ENCODE measurements around the gene RNF31. TPM values are rescaled to one million over a fixed set of nuclear protein-coding genes. Genes with fewer than 3 reads are reported as not detected.

Gene RNF31
- total RNA-seq, 1 donor from 2014 or later, result 59.0 TPM

GRCh38 chr14:24155100-24155499 lies 7.8 kb downstream of the RNF31 start:
- H3K27ac Mint-ChIP-seq (ENCODE audit: unreplicated experiment), result peak overlapping the region; percentile 43
- DNase-seq (ENCODE audit: low read depth), result no peak
- H3K36me3 ChIP-seq (ENCODE audit: insufficient read depth, low read length), result peaks cover 45% of the 10 kb centered on the region

GRCh38 chr14:24156840-24157239 lies 9.5 kb downstream of the RNF31 start:
- Histone ChIP-seq H3K36me3 (ENCODE audit: insufficient read depth, low read length) (peaks cover 33% of the 10 kb centered on the region), H3K4me3 (ENCODE audit: insufficient read depth, low read depth, low read length) (no peak overlapping the region), H3K79me2 (ENCODE audit: insufficient read depth, low read length) (peaks cover 7% of the 10 kb centered on the region), H3K27ac (ENCODE audit: low read depth, low read length) (no peak overlapping the region), H3K9ac (ENCODE audit: low read length) (no peak overlapping the region), H3K27me3 (ENCODE audit: insufficient read depth, low read length) (no peaks in the 10 kb centered on the region), H3K4me1 (ENCODE audit: insufficient read depth, low read length) (peaks cover 6% of the 10 kb centered on the region), H2AFZ (ENCODE audit: low read depth, low read length) (no peak overlapping the region), H3K9me3 (ENCODE audit: insufficient read depth, low read depth, low read length) (no peaks in the 10 kb centered on the region), H4K20me1 (ENCODE audit: insufficient read depth, low read length) (peaks cover 11% of the 10 kb centered on the region), H3K4me2 (ENCODE audit: low read length) (no peak overlapping the region)
- H3K9me3 Mint-ChIP-seq (ENCODE audit: unreplicated experiment), result no peaks in the 10 kb centered on the region
- H3K27ac Mint-ChIP-seq (ENCODE audit: unreplicated experiment), result no peak overlapping the region
- TF ChIP-seq, protein P1, sequence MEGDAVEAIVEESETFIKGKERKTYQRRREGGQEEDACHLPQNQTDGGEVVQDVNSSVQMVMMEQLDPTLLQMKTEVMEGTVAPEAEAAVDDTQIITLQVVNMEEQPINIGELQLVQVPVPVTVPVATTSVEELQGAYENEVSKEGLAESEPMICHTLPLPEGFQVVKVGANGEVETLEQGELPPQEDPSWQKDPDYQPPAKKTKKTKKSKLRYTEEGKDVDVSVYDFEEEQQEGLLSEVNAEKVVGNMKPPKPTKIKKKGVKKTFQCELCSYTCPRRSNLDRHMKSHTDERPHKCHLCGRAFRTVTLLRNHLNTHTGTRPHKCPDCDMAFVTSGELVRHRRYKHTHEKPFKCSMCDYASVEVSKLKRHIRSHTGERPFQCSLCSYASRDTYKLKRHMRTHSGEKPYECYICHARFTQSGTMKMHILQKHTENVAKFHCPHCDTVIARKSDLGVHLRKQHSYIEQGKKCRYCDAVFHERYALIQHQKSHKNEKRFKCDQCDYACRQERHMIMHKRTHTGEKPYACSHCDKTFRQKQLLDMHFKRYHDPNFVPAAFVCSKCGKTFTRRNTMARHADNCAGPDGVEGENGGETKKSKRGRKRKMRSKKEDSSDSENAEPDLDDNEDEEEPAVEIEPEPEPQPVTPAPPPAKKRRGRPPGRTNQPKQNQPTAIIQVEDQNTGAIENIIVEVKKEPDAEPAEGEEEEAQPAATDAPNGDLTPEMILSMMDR (IDR thresholded peaks at IDR 0.05; ENCODE audit: insufficient read depth, low read depth, low read length), result no peak
- TF ChIP-seq EZH2 (IDR thresholded peaks at IDR 0.05; ENCODE audit: insufficient read depth, low read length), result no peak
- H3K4me3 Mint-ChIP-seq (ENCODE audit: unreplicated experiment), result no peak overlapping the region
- FAIRE-seq (no peak), DNase-seq (ENCODE audit: low read depth) (no peak)
- H3K36me3 Mint-ChIP-seq (ENCODE audit: low read depth, unreplicated experiment), result peaks cover 29% of the 10 kb centered on the region
- no peaks in the 10 kb centered on the region for H3K27me3 Mint-ChIP-seq (ENCODE audit: low read depth, unreplicated experiment)
- H3K4me1 Mint-ChIP-seq (ENCODE audit: low read depth, unreplicated experiment), result peaks cover 5% of the 10 kb centered on the region

More at GRCh38 chr14:24155100-24155499, 7.8 kb downstream of the RNF31 start:
- no peaks in the 10 kb centered on the region for H3K27me3 Mint-ChIP-seq (ENCODE audit: low read depth, unreplicated experiment)
- TF ChIP-seq, protein P1 (IDR thresholded peaks at IDR 0.05; ENCODE audit: insufficient read depth, low read depth, low read length), result no peak
- no peak for TF ChIP-seq EZH2 (IDR thresholded peaks at IDR 0.05; ENCODE audit: insufficient read depth, low read length)
- H3K4me2 ChIP-seq (ENCODE audit: low read length), result no peak overlapping the region
- no peaks in the 10 kb centered on the region for H3K4me1 ChIP-seq (ENCODE audit: insufficient read depth, low read length)
- H3K79me2 ChIP-seq (ENCODE audit: insufficient read depth, low read length), result peaks cover 6% of the 10 kb centered on the region
- H3K9me3 ChIP-seq (ENCODE audit: insufficient read depth, low read depth, low read length), result no peaks in the 10 kb centered on the region
- H3K9ac ChIP-seq (ENCODE audit: low read length), result no peak overlapping the region
- peaks cover 23% of the 10 kb centered on the region for H3K36me3 Mint-ChIP-seq (ENCODE audit: low read depth, unreplicated experiment)
- no peaks in the 10 kb centered on the region for H3K27me3 ChIP-seq (ENCODE audit: insufficient read depth, low read length)
- peaks cover 17% of the 10 kb centered on the region for H4K20me1 ChIP-seq (ENCODE audit: insufficient read depth, low read length)
- H2AFZ ChIP-seq (ENCODE audit: low read depth, low read length), result no peak overlapping the region
- H3K9me3 Mint-ChIP-seq (ENCODE audit: unreplicated experiment), result no peaks in the 10 kb centered on the region
- FAIRE-seq, result no peak
- H3K4me3 ChIP-seq (ENCODE audit: insufficient read depth, low read depth, low read length), result no peak overlapping the region
- no peak overlapping the region for H3K27ac ChIP-seq (ENCODE audit: low read depth, low read length)
- no peaks in the 10 kb centered on the region for H3K4me1 Mint-ChIP-seq (ENCODE audit: low read depth, unreplicated experiment)
- H3K4me3 Mint-ChIP-seq (ENCODE audit: unreplicated experiment), result no peak overlapping the region

DNA sequence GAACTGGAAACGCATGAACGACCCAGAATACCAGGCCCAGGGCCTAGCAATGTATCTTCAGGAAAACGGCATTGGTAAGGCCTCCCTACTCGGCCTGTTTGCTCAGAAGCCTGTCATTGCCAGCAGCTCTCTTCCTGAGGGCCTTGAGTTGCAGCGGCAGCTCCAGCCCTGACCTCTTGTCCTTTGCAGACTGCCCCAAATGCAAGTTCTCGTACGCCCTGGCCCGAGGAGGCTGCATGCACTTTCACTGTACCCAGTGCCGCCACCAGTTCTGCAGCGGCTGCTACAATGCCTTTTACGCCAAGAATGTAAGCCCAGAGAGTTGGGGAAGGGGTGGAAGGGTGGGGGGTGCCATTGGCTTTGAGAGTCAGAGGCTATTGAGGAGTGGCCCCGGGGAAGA lies 10.0 kb downstream of the RNF31 start:
- Histone ChIP-seq H3K79me2 (ENCODE audit: insufficient read depth, low read length) (peaks cover 12% of the 10 kb centered on the region), H3K4me3 (ENCODE audit: insufficient read depth, low read depth, low read length) (no peak overlapping the region), H3K27ac (ENCODE audit: low read depth, low read length) (no peak overlapping the region), H3K4me2 (ENCODE audit: low read length) (no peak overlapping the region), H4K20me1 (ENCODE audit: insufficient read depth, low read length) (peaks cover 13% of the 10 kb centered on the region), H2AFZ (ENCODE audit: low read depth, low read length) (no peak overlapping the region), H3K9me3 (ENCODE audit: insufficient read depth, low read depth, low read length) (no peaks in the 10 kb centered on the region), H3K27me3 (ENCODE audit: insufficient read depth, low read length) (no peaks in the 10 kb centered on the region), H3K4me1 (ENCODE audit: insufficient read depth, low read length) (peaks cover 11% of the 10 kb centered on the region), H3K36me3 (ENCODE audit: insufficient read depth, low read length) (peaks cover 30% of the 10 kb centered on the region), H3K9ac (ENCODE audit: low read length) (no peak overlapping the region)
- peaks cover 29% of the 10 kb centered on the region for H3K36me3 Mint-ChIP-seq (ENCODE audit: low read depth, unreplicated experiment)
- no peaks in the 10 kb centered on the region for H3K27me3 Mint-ChIP-seq (ENCODE audit: low read depth, unreplicated experiment)
- peaks cover 10% of the 10 kb centered on the region for H3K4me1 Mint-ChIP-seq (ENCODE audit: low read depth, unreplicated experiment)
- no peak for TF ChIP-seq EZH2 (IDR thresholded peaks at IDR 0.05; ENCODE audit: insufficient read depth, low read length)
- TF ChIP-seq, protein P1 (IDR thresholded peaks at IDR 0.05; ENCODE audit: insufficient read depth, low read depth, low read length), result no peak
- no peak overlapping the region for H3K27ac Mint-ChIP-seq (ENCODE audit: unreplicated experiment)
- DNase-seq (ENCODE audit: low read depth), result no peak
- H3K4me3 Mint-ChIP-seq (ENCODE audit: unreplicated experiment), result no peak overlapping the region
- no peak for FAIRE-seq
- no peaks in the 10 kb centered on the region for H3K9me3 Mint-ChIP-seq (ENCODE audit: unreplicated experiment)
